HEK293 (cell line): ENCODE results near the gene CASKIN2.

Experiments
- CTCF ChIP-seq: fragments of 450-650 bp; formaldehyde crosslinking; IDR thresholded peaks from 2 replicates; pipeline ENCODE4 v1.5.1; 2016; ENCODE audit warnings: missing biosample characterization, missing genetic modification characterization
- ZNF529 ChIP-seq: fragments of 450-650 bp; formaldehyde crosslinking; IDR thresholded peaks from 2 replicates; pipeline ENCODE4 v1.5.1; 2017; ENCODE audit warnings: missing genetic modification characterization, missing biosample characterization; ENCODE audit not compliant: insufficient replicate concordance

GRCh38 chr17:75474736-75475135, 40.6 kb downstream of the CASKIN2 start:
- TF ChIP-seq CTCF (tag by site-specific recombination) (no peak), ZNF529 (tag by site-specific recombination) (no peak)
